GM19328 (cell line): ENCODE results near the gene CDH22.

ENCODE experiments used
- ATAC-seq: cut with Tn5 transposase; IDR thresholded peaks from one replicate; pipeline ENCODE4 v1.9.1; 2021; ENCODE audit warnings: mild to moderate bottlenecking, moderate library complexity; ENCODE audit not compliant: unreplicated experiment

The CDH22 gene

DNA sequence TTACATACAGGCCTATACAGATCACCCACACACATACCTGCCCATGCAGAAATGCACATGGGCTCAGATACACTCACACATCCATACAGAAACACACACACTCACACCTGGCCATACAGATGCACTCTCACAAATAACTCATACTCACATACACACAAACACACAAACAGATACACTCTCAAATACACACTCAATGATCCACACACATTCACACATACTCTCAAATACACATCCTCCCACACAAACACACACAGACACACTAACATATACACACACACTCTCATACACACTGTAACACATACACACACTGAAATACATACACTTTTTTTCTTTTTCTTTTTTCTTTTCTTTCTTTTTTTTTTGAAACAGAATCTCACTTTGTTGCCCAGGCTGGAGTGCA, 90.7 kb downstream of the CDH22 start:
- ATAC-seq = no peak

DNA sequence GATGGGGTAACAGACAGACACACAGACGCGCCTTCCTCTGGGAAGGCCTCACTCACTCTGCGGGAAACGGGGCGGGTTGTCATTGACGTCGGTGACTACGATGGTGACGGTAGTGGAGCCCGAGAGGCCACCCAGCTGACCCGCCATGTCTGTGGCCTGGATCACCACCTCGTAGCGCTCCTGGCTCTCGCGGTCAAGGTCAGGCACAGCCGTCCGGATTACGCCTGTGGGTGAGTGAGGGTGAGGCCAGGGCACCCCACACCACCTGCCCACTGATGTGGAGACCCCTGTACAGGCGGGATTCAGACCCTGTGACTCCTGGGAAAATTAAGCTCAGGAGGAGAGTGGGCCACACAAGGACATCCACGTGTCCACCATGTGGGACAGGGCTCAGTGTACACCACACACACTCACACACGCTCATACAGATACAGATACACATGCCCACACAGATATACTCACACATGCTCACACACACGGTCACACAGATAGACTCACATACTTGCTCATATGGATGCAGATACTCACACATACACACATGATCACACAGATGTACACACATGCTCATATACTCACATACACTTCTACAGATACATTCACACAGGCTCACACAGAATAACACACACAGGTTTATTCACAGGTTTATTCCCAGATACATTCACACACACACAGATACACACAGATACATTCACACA, 91.4 kb downstream of the CDH22 start:
- ATAC-seq = no peak

DNA sequence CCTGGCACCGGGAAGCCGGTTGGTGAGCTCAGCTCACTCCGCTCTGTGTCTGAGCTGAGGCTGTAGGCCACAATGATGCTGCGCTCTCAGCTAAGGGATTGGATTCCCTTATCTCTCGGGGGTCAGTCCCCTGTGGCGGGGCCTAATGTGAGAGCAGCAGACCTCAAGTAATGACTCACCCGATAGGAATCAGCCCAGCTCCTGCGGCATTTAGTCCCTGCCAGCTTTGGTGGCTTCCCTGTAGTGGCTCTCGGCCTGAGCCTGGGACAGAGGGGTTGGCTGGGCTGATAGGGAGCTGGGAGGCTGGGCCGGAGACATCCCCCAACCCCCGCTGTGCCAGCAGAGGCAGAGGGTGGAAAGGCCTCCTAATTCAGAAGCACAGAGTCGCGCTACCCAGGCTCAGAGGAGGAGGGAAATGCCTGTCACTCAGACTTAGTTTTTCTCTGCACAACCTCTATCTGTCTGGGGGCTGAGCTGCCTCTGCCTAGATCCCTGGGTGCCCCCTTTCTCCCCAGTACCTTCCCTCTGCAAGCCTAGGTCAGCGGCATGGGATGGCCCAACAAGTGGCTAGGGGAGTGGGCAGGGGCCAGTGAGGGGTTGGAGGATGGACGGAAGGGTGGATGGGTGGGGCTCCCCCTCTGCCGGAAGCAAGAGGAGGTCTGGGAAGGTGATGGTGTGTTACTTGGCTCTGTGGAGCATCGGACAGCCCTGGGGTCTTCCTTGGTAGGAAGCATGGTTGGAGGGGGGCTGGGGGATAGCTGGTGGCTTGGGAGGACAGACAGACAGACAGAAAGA, 92.2 kb downstream of the CDH22 start:
- no peak for ATAC-seq

DNA sequence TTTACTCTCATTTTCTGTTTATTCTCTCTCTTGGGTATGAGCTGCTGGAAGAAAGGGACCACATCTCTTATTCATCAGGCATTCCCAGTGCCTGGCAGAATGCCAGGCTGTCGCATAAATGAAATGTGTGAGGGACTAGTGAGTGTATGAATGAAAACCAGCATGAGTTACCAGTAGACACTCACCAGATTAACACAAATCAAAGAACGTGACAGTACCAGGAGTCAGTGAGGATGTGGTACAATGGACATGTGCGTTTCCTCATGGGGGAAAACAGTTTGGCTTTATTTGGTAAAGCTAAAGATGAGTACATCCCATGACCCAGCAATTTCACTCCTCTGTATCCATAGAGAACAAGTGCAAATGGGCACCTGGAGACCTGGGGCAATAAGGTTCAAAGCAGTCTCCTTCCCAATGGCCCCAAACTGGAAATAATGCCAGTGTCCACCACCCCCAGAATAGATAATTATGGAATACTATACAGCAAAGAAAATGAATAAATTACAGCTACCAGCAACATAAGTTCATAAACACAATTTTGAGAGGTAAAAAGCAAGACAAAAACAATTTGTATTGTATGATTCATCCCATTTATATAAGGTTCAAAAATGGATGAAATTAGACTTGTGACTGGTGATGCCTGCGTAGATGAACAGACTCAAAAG, 93.3 kb downstream of the CDH22 start:
- no peak for ATAC-seq

DNA sequence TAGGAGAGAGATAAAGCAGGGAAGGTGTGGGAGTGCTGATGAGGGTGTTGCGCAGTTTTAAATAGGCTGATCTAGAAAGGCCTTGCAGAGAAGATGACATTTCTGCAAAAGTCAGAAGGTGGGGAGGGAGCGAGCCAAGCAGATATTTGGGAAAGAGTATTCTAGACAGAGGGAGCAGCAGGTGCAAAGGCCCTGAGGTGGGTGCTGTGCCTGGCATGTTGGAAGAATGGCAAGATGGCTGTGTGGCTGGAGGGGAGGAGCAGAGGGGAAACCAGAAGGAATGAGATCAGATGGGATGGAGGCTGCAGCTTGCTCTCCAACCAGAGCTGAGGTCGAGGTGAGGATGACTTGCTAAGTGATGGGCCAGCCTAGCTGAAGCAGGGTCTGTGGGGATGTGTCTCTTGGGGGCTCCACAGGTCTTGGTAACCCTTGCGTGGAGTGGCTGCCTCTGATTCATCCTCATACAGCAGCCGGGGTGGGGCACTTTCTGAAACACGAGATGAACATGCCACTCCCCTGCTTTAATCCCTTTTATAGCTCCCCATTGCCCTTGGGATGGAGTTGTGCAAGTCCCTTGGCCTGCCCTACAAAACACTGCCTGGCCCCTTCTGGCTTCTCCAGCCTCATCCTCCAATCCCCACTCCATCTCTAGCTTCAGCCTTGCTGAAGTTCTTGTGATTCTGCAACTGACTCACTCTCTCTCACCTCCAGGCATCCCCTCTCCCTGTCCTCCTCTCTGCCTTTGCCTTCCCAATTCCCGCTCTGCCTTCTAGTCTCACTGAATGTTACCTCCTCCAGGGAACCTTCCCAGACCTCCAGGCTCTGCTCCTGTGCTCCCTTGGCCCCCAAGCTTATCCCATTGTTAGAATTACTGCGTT, 94.1 kb downstream of the CDH22 start:
- no peak for ATAC-seq

DNA sequence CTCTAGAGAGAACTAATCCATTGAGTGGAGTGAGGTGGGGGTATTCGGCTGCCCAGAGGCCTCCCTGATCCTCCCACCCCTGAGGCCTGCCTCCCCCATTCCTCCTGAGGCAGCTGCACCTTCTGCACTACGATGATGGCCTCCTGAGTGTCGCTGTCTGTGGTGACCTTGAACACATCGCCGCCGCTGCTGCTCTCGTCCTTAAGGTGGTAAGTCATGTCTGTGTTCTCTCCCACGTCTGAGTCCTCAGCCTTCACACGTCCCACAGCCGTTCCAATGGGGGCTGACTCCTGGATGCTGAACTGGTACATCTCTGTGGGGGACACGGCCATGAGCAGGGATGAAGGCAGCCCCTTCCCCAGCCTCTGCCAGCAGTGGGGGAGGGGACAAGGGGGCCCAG, 95.4 kb downstream of the CDH22 start:
- ATAC-seq = no peak

DNA sequence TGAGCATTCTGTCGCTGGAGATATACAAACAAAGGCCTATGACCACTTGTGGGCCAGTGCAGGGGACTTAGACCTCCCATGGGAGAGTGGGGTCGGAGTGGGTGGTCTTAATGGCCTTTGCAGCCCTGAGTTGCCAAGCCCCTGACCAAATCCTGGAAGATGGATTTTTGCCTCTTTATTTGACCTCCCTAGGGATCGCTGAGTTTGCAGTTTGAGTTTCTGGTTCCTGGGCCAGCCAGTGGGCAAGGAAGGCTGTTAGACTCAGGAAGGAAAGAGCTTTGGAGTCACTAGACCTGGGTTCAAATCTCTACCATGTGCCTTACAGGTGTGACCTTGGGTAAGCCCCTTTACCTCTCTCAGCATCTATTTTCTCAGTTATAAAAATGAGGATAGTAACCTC, 96.0 kb downstream of the CDH22 start:
- ATAC-seq = no peak

DNA sequence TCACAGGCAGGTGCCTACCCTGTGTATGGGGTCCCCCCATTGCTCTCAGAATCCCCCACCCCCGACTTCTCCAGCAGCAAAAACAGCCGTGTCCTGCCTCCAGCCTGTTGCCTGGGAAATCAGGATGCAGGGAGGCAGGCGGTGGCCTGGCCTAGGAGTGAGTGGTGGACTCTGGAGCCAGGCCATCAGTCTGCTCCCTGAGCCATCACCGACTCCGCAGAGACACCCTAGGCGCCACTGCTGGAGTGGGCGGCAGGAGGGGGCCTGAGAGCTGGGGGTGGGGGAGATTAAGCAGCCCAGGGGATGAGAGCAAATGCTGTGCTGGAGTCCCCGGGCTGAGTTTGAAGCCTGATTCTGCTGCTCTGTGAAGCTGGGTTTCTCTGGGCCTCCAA, 97.0 kb downstream of the CDH22 start:
- no peak for ATAC-seq

DNA sequence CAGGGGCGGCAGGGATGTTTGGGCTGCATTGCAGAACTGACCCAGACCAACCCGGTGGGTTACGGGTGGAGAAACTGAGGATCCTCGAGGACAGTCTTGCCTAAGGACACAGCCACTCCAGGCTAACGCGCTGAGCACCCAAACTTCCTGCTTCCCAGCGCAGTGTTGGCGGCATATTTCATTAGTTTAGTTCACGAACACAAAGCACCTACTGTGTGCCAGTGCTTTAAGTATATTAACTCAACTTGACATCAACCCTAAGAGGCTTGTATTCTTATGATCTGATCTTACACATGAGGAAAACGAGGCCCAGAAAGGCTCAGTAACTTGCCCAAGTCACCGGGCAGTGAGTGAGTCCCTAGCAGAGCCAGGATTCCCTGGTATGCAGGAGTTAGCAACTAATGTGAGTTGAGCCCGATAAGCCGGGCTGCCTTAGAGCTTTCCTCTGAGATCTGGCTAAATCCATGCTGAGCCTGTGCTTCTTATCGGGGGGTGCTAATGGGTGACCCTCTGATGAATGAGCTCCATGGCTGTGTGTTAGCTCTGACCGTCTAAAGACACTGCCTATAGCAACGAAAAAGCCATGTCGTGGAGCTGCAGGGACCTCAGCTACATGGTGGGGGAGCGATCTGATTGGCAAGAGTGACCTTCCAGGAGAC, 97.5 kb downstream of the CDH22 start:
- no peak for ATAC-seq

DNA sequence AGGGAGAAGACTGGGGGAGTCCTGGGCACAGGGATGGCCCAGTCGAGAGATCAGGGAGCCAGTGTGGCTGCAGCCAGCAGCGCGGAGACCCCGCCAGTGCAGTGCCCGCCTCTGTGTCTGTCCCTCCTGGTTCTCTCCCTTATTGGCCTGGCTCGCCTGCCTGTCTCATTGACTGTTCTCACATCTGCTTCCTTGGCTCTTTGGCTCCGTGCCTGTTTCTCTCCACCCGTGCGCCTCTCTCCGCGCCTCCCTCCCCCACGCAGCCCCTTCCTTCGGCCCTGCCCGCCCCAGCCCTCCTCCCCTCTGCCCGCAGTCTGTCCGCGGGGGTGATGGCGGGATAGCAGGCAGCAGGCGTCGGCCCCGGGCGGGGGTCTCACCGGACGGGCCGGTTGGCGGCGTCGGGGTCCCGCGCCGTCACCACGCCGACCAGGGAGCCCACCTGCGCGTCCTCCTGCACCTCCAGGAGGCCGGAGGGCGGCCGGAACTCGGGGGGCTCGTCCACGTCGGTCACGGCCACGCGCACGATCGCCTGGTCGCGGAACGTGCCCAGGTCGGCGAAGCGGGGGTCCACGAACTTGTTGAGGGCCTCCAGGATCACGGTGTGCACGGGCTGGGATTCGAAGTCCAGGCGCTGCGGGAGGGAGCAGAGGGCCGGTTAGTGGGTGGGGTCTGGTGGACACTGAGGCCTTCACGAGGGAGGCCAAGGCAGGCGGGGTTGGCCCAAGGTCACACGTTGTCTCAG, 98.2 kb downstream of the CDH22 start:
- no peak for ATAC-seq

DNA sequence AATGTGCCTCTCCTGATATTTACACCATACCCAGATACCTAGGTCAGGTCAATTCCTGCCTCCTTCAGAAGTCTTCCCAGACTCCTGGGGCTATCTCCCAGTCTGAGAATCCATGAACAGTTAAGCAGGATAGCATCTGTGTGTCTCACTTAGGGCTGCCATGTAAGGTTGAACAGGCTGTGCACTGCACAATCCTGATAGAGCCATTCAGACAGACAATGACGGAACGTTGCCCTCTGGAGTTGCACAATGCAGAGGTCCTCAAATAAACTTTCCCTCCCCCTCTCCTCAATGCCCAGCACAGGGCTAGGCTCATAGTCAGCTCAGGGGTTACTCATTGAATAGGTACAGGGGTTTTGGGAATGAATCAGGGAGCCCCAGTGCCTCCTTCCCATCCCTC, 100.5 kb downstream of the CDH22 start:
- ATAC-seq = no peak

DNA sequence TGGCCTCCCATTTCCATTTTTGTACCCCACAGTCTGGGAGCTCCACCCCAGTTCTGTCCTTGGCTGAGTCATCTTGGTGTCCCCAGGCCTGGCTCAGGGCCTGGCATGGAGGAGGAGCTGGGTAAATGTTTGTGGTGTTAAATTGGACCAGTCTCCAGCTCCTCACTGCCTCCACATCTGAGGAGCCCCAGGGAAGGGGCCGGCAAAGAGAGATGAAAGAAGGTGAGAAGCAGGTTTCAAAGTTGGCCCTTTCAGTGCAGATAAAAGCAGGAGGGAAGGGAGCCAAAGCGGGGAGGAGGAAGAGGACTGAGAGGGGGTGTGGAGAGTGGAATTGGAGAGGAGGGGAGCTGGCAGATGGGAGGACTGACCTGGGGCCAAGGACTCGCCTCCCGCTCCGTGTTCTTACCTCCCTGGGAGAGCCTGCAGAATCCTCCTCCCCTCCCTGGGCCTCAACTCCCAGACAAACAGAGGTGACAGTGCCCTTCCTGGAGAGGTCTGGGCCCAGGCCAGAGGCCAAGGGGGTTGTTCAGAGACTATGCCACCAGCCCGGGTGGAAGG, 101.2 kb downstream of the CDH22 start:
- no peak for ATAC-seq

DNA sequence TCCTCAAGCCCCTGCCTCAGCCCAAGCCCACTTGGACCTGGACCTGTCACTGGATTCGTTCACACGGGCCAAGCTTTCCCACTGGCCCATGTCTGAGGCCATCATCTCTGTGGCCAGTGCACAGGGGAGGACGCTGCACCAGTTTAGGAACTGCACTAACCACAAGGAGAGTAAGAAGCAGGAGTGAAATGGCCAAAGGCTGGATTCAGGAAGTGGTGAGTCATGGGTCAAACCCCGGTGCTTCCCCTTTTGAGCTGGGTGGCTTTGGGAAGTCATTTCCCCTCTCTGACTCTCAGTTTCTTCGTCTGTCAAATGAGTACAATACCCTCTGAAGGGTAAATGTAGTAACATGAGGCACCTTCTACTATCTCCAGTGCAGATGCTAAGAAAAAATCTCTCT, 102.3 kb downstream of the CDH22 start:
- no peak for ATAC-seq

DNA sequence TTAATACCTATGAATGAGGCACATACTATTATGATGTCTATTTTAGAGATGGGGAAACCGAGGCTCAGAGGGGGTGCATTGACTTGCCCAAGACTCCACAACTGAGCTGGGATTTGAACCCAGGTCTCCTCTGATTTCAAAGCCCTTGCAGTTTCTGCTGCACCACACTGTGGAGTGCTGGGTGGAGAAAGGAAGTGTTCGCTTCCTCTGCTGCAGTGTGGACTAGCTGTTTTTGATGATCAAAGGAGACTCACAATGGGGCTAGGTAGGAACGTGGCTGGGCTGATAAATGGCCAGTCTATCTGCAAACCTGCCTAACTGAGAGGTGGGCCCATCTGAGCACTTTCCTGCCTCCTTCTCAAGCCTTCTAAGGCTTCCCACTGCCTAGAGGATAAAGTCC, 102.9 kb downstream of the CDH22 start:
- ATAC-seq = no peak

DNA sequence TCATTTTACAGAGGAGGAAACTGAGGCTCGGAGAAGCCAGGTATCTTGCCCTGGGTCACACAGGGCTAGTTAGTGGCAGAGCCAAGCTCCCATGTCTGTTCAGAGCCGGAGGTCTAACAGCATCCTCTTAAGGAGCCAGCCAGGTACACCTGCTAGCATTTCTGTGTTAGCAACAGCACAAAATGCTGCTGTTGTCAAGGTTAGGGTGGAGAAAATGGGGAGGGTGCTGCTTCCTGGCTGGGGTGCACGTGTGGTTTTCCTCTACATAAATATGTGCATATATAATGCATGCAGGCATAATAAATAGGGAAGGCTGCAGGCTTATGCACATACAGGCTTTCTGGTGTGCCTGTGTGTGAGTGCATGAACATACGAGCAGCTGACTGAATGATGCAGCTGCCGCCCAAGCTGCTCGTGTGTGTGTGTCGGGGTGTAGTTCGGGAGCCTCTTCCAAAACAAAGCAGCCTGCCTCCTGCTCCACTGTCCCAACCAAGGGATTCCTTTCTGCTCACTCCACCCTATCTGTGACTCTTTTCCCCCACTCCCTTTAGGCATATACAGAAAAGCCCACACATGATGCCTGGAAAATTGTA, 103.6 kb downstream of the CDH22 start:
- no peak for ATAC-seq

DNA sequence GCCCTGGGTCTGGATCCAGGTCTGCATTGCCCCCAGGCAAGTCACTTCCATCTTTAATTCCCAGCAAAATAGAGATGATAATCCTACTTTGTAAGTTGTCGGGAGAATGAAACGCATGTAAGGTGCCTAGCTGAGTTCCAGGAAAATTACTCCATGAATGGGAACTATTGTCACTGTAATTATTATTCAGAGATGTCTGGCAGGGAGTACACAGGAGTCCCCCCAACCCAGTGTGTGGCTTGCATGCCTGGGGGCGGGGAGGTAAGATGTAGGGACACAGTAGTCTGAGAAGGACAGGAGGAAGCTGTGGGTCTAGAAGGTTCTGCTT, 104.8 kb downstream of the CDH22 start:
- ATAC-seq = no peak

DNA sequence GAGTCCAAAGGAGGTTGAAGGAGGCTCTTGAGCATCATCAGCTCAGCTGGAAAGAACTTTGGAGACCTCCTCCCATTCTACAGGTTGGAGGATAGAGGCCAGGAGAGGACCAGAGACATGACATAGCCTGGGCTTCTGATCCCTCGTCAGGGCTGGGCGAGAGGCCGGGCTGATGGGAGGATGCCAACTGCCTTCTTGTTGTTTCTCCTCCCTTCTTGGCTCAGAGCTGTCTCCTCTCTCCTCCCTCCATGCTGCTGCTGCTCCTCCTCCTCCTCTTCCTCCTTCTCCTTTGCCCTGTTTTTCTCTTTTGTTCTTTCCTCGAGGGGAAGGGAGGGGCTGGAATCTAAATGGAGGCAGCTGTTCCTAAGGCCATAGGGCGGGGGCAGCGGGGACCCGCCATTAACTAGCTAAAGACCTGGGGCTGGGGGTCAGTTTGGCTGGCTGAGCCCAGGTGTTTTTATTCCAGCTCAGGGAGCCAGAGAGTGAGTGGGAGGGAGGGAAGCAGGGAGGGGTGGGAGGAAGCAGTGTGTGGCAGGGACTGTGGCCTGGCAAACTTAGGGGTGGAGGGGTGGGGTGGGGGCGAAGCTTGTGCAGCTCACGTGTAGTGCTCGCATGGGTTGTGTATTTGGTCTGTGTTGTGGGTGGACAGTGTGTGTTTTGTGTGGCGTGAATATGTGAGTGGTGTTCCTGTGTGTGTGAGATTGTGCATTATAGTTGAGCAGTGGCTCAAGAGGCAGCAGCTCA, 105.4 kb downstream of the CDH22 start:
- no peak for ATAC-seq
